PC-9 (cell line): ENCODE measurements around the gene KRTAP10-3. TPM values are rescaled to one million over a fixed set of nuclear protein-coding genes. Genes with fewer than 3 reads are reported as not detected.

Source experiments
- BruUV-seq: library from RNA; stranded (reverse); fragments of 400-500 nt; replicated peaks from 2 replicates; lab custom pipeline; 2021; lab: Mats Ljungman, UMichigan
- CTCF ChIA-PET: fragments of 300-600 bp; sonication (Branson Sonifier 250); formaldehyde crosslinking; loops from one replicate; lab custom pipeline; 2022; ENCODE audit warnings: antibody characterized with exemption; lab: Charles Lee
- POLR2A ChIA-PET: fragments of 300-600 bp; sonication (Branson Sonifier 250); formaldehyde crosslinking; loops from one replicate; lab custom pipeline; 2022; ENCODE audit warnings: antibody characterized with exemption; ENCODE audit not compliant: unreplicated experiment; lab: Charles Lee
- DNase-seq, 2 experiments: peaks; one replicate each; pipeline versions ENCODE4 v3.0.0 to v3.0.0-alpha.2; 2015 to 2022; ENCODE audit warnings: mixed read lengths in 1 of 2
- H2AFZ ChIP-seq: fragments of 200-600 bp; sonication (generic); 2 replicates; pipeline ENCODE4 v1.8.1; 2017; ENCODE audit warnings: antibody characterized with exemption
- H3F3A ChIP-seq: fragments of 200-600 bp; sonication (generic); 2 replicates; pipeline ENCODE4 v1.8.1; 2017; ENCODE audit warnings: antibody characterized with exemption, mild to moderate bottlenecking, low read depth; ENCODE audit not compliant: insufficient read depth
- H3K27ac ChIP-seq: fragments of 200-600 bp; sonication (generic); 2 replicates; pipeline ENCODE4 v1.6.1; 2016; ENCODE audit warnings: mixed run types
- H3K27me3 ChIP-seq: fragments of 200-600 bp; sonication (generic); 2 replicates; pipeline ENCODE4 v1.6.1; 2016; ENCODE audit warnings: low read depth, mixed run types; ENCODE audit not compliant: insufficient read depth
- H3K36me3 ChIP-seq: fragments of 200-600 bp; sonication (generic); 2 replicates; pipeline ENCODE4 v1.6.1; 2016; ENCODE audit warnings: low read depth, mixed run types
- H3K4me1 ChIP-seq: fragments of 200-600 bp; sonication (generic); replicated peaks from 2 replicates; pipeline ENCODE4 v1.6.1; 2016; ENCODE audit warnings: mixed run types; ENCODE audit not compliant: insufficient read depth
- H3K4me2 ChIP-seq: fragments of 200-600 bp; sonication (generic); 2 replicates; pipeline ENCODE4 v1.6.1; 2017; ENCODE audit warnings: mixed run types
- H3K4me3 ChIP-seq: fragments of 200-600 bp; sonication (generic); 2 replicates; pipeline ENCODE4 v1.6.1; 2016; ENCODE audit warnings: mixed run types
- H3K79me2 ChIP-seq: fragments of 200-600 bp; sonication (generic); 2 replicates; pipeline ENCODE4 v1.6.1; 2017; ENCODE audit warnings: low read depth, mixed run types
- H3K9me2 ChIP-seq: fragments of 200-600 bp; sonication (generic); 2 replicates; pipeline ENCODE4 v1.8.1; 2017; ENCODE audit warnings: mild to moderate bottlenecking; ENCODE audit not compliant: insufficient read depth
- H3K9me3 ChIP-seq: fragments of 200-600 bp; sonication (generic); 2 replicates; pipeline ENCODE4 v1.8.1; 2016; ENCODE audit warnings: low read depth; ENCODE audit not compliant: insufficient read depth
- H4K20me1 ChIP-seq: fragments of 200-600 bp; sonication (generic); 2 replicates; pipeline ENCODE4 v1.8.1; 2017; ENCODE audit not compliant: insufficient read depth
- EZH2 ChIP-seq: fragments of 200-600 bp; sonication (generic); IDR thresholded peaks from 2 replicates; pipeline ENCODE4 v1.8.0; 2017; ENCODE audit warnings: antibody characterized with exemption, low read depth
- intact Hi-C: fragments of 100-400 bp; cut with micrococcal nuclease; formaldehyde crosslinking; loops from one replicate; pipeline ENCODE4 v1.10.0; 2022; ENCODE audit not compliant: unreplicated experiment
- total RNA-seq: library from RNA; stranded (reverse); gene quantifications from 2 replicates; pipeline ENCODE4 v1.2.3, GENCODE V29; 2021
- TF ChIP-seq, protein P1 (sequence below): fragments of 200-600 bp; sonication (generic); conservative IDR thresholded peaks from 2 replicates; pipeline ENCODE4 v1.6.1; 2017; ENCODE audit warnings: mixed run types, antibody characterized with exemption, mild to moderate bottlenecking, moderate library complexity

The KRTAP10-3 gene
- total RNA-seq, 1 experiment from 2014 or later = not detected

- no peaks in the 10 kb centered on the region for H3K36me3 ChIP-seq
- no peaks in the 10 kb centered on the region for H3K4me1 ChIP-seq
- H3K79me2 ChIP-seq = no peaks in the 10 kb centered on the region
- H3K9me3 ChIP-seq = no peaks in the 10 kb centered on the region
- TF ChIP-seq EZH2 = no peak
- TF ChIP-seq, protein P1, sequence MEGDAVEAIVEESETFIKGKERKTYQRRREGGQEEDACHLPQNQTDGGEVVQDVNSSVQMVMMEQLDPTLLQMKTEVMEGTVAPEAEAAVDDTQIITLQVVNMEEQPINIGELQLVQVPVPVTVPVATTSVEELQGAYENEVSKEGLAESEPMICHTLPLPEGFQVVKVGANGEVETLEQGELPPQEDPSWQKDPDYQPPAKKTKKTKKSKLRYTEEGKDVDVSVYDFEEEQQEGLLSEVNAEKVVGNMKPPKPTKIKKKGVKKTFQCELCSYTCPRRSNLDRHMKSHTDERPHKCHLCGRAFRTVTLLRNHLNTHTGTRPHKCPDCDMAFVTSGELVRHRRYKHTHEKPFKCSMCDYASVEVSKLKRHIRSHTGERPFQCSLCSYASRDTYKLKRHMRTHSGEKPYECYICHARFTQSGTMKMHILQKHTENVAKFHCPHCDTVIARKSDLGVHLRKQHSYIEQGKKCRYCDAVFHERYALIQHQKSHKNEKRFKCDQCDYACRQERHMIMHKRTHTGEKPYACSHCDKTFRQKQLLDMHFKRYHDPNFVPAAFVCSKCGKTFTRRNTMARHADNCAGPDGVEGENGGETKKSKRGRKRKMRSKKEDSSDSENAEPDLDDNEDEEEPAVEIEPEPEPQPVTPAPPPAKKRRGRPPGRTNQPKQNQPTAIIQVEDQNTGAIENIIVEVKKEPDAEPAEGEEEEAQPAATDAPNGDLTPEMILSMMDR = no peak
- no TSS peak for BruUV-seq
- no peaks in the 10 kb centered on the region for H3K9me2 ChIP-seq
- H4K20me1 ChIP-seq = no peaks in the 10 kb centered on the region
- no peaks in the 10 kb centered on the region for H3F3A ChIP-seq
- H3K4me2 ChIP-seq = no peak overlapping the region
- no peak overlapping the region for H3K27ac ChIP-seq
- H3K4me3 ChIP-seq = no peak overlapping the region
- no peak for DNase-seq
- peaks cover 94% of the 10 kb centered on the region for H3K27me3 ChIP-seq
- ChIA-PET CTCF (no interaction called here), POLR2A (interaction anchor here (0.7 kb wide), 1 partner anchor 60 kb away, joined by 3 read pairs; no protein-coding TSS in a partner anchor)
- intact Hi-C loops = loop anchor here (10.0 kb wide), 1 partner anchor 417 kb away; no protein-coding TSS in a partner anchor
- H2AFZ ChIP-seq = no peak overlapping the region
These were observed 41.3 kb downstream of the KRTAP10-3 start for GRCh38 chr21:44517175-44517899.

- Histone ChIP-seq H3K27ac (no peak overlapping the region), H4K20me1 (no peaks in the 10 kb centered on the region), H3K9me2 (no peaks in the 10 kb centered on the region), H3K4me3 (no peak overlapping the region), H3K4me2 (no peak overlapping the region), H3K9me3 (no peaks in the 10 kb centered on the region), H3K27me3 (peaks cover 96% of the 10 kb centered on the region), H3K79me2 (no peaks in the 10 kb centered on the region), H3K36me3 (no peaks in the 10 kb centered on the region), H3K4me1 (no peaks in the 10 kb centered on the region), H2AFZ (no peak overlapping the region), H3F3A (no peaks in the 10 kb centered on the region)
- POLR2A ChIA-PET = no interaction called here
- DNase-seq = no peak
- TF ChIP-seq EZH2 = no peak
- TF ChIP-seq, protein P1 = no peak
- CTCF ChIA-PET = no interaction called here
- intact Hi-C loops = loop anchor here (10.0 kb wide), 1 partner anchor 418 kb away; no protein-coding TSS in a partner anchor
- no TSS peak for BruUV-seq
These were observed 41.8 kb downstream of the KRTAP10-3 start for GRCh38 chr21:44516828-44517174.

DNA sequence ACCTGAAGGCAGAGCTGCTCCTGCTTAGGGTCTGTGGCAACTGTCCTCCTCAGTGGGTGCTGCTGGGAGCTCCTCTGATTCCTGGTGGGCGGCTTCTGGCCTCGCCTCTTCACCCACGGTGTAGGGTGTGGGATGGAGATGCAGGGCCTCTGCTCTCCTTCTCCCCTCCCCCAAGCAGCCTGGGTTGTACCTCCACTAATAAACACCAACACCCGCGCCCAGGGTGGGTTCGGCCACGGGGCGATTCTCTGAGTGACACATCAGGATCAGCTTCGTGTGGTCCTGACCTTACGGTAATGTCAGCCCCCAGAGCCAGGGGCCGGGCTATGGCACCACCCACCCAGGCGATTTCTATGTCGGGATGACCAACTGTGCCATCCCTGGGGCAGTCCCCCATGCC is 42.3 kb downstream of the KRTAP10-3 start:
- ChIA-PET POLR2A (no interaction called here), CTCF (no interaction called here)
- H4K20me1 ChIP-seq = no peaks in the 10 kb centered on the region
- H3K79me2 ChIP-seq = no peaks in the 10 kb centered on the region
- peaks cover 96% of the 10 kb centered on the region for H3K27me3 ChIP-seq
- H3K4me2 ChIP-seq = no peak overlapping the region
- no peak for DNase-seq
- H3K4me1 ChIP-seq = no peaks in the 10 kb centered on the region
- intact Hi-C loops = loop anchor here (10.0 kb wide), 1 partner anchor 418 kb away; no protein-coding TSS in a partner anchor
- no peaks in the 10 kb centered on the region for H3K36me3 ChIP-seq
- H3K27ac ChIP-seq = no peak overlapping the region
- no peak overlapping the region for H3K4me3 ChIP-seq
- H2AFZ ChIP-seq = no peak overlapping the region
- H3F3A ChIP-seq = no peaks in the 10 kb centered on the region
- H3K9me2 ChIP-seq = no peaks in the 10 kb centered on the region
- no peaks in the 10 kb centered on the region for H3K9me3 ChIP-seq
- BruUV-seq = no TSS peak
- no peak for TF ChIP-seq EZH2
- TF ChIP-seq, protein P1 = no peak
